ENCODE measurements around the gene CD52. TPM values are rescaled to one million over a fixed set of nuclear protein-coding genes. Genes with fewer than 3 reads are reported as not detected.

CD52 gene
- total RNA-seq, 1 donor from 2014 or later = 2.4 TPM

DNA sequence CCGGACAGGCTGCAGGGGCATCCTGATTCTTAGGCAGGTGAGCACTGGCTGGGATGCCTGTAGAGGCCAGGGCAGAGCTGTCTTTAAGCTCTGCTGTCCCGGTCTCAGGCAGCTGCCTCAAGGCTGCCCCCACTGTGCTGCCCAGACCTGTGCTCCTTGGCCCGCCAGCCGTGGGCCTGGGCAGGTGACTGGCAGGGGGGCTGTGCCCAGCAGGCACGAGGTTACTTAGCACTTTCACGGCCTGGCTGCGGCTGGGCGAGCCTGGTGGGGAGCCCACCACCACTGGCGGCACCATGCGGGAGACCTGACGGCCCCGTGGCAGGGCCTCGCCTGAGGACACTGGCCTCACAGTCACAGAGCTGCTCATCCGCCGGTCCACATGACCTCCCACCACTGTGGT lies 28.0 kb downstream of the CD52 start:
- no peaks in the 10 kb centered on the region for H3K4me1 ChIP-seq

GRCh38 chr1:26346274-26347033 lies 28.7 kb downstream of the CD52 start:
- TF ChIP-seq, protein P1, sequence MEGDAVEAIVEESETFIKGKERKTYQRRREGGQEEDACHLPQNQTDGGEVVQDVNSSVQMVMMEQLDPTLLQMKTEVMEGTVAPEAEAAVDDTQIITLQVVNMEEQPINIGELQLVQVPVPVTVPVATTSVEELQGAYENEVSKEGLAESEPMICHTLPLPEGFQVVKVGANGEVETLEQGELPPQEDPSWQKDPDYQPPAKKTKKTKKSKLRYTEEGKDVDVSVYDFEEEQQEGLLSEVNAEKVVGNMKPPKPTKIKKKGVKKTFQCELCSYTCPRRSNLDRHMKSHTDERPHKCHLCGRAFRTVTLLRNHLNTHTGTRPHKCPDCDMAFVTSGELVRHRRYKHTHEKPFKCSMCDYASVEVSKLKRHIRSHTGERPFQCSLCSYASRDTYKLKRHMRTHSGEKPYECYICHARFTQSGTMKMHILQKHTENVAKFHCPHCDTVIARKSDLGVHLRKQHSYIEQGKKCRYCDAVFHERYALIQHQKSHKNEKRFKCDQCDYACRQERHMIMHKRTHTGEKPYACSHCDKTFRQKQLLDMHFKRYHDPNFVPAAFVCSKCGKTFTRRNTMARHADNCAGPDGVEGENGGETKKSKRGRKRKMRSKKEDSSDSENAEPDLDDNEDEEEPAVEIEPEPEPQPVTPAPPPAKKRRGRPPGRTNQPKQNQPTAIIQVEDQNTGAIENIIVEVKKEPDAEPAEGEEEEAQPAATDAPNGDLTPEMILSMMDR (IDR thresholded peaks at IDR 0.05; ENCODE audit: borderline replicate concordance) = no peak

More for the DNA sequence above, 28.0 kb downstream of the CD52 start:
- no peaks in the 10 kb centered on the region for H3K9me3 ChIP-seq (replicated peaks)
- no peak overlapping the region for H3K4me3 ChIP-seq
- DNase-seq = no peak
- intact Hi-C loops (cut with micrococcal nuclease) = no loop called here
- H3K36me3 ChIP-seq = no peaks in the 10 kb centered on the region
- no peak overlapping the region for H3K27ac ChIP-seq (replicated peaks)
- TF ChIP-seq, protein P1 (IDR thresholded peaks at IDR 0.05; ENCODE audit: borderline replicate concordance) = no peak
- peaks cover 27% of the 10 kb centered on the region for H3K27me3 ChIP-seq (ENCODE audit: low read depth)

DNA sequence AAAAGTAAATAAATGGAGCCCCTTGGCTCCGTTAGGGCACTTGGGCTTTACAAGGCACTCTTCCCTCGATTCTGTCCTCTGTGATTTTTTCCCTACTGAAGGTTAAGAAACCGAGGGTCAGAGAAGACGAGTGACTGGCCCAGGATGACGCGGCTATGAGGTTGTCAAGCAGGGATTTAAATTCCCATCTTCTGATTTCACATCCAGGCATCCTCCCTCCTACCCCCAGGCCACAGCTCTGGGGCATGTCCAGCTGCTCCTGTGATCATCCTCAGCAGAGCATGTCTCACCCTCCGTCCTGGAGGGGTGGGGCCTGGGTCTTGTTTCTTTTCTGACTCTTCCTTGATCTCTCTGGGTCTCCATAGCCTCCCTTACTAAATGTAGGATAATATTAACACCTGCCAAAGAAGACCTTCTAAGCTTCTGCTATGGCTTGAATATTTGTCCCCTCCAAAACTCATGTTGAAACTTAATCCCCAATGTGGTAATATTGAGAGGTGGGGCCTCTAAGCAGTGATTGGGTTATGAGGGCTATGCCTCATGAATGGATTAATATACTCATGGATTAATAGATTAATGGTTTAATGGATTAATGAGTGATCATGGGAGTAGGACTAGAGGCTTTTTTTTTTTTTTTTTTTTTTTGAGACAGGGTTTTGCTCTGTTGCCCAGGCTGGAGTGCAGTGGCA lies 31.6 kb downstream of the CD52 start:
- Histone ChIP-seq H3K27ac (replicated peaks) (no peak overlapping the region), H3K36me3 (no peaks in the 10 kb centered on the region), H3K9me3 (replicated peaks) (no peaks in the 10 kb centered on the region), H3K27me3 (ENCODE audit: low read depth) (peaks cover 10% of the 10 kb centered on the region), H3K4me3 (no peak overlapping the region), H3K4me1 (peaks cover 7% of the 10 kb centered on the region)
- intact Hi-C loops (cut with micrococcal nuclease) = no loop called here
- DNase-seq = no peak
- TF ChIP-seq, protein P1 (IDR thresholded peaks at IDR 0.05; ENCODE audit: borderline replicate concordance) = no peak

More at GRCh38 chr1:26346274-26347033, 28.7 kb downstream of the CD52 start:
- H3K27ac ChIP-seq (replicated peaks) = no peak overlapping the region
- H3K27me3 ChIP-seq (ENCODE audit: low read depth) = peaks cover 27% of the 10 kb centered on the region
- no peaks in the 10 kb centered on the region for H3K36me3 ChIP-seq
- peaks cover 4% of the 10 kb centered on the region for H3K4me1 ChIP-seq
- no peaks in the 10 kb centered on the region for H3K9me3 ChIP-seq (replicated peaks)
- H3K4me3 ChIP-seq = no peak overlapping the region
- no peak for DNase-seq
- intact Hi-C loops (cut with micrococcal nuclease) = no loop called here

- intact Hi-C loops (cut with micrococcal nuclease) = no loop called here
These were observed 32.1 kb downstream of the CD52 start for GRCh38 chr1:26349877-26350244.

DNA sequence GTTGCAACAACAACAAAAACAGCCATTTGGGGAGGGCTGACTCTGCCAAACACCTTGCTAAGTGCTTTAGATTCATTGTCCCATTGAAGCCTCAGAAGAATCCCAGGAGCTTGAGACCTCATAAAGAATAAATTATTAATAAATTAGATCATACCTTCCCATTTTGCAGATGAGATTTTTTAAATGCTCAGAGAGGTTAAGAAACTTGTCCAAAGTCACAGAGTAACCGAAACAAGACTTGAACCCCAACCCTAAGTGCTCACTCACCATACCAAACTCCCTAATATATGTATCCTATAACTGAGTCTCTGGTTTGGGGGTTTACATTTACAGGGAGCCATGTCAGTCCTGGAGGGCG lies 32.6 kb downstream of the CD52 start:
- TF ChIP-seq, protein P1 (IDR thresholded peaks at IDR 0.05; ENCODE audit: borderline replicate concordance) = no peak
- Histone ChIP-seq H3K27ac (replicated peaks) (no peak overlapping the region), H3K36me3 (no peaks in the 10 kb centered on the region), H3K4me1 (peaks cover 7% of the 10 kb centered on the region), H3K27me3 (ENCODE audit: low read depth) (peaks cover 16% of the 10 kb centered on the region), H3K9me3 (replicated peaks) (no peaks in the 10 kb centered on the region), H3K4me3 (no peak overlapping the region)
- no peak for DNase-seq
- intact Hi-C loops (cut with micrococcal nuclease) = no loop called here

More at GRCh38 chr1:26349877-26350244, 32.1 kb downstream of the CD52 start:
- H3K9me3 ChIP-seq (replicated peaks) = no peaks in the 10 kb centered on the region
- peaks cover 7% of the 10 kb centered on the region for H3K4me1 ChIP-seq
- peaks cover 11% of the 10 kb centered on the region for H3K27me3 ChIP-seq (ENCODE audit: low read depth)
- TF ChIP-seq, protein P1 (IDR thresholded peaks at IDR 0.05; ENCODE audit: borderline replicate concordance) = no peak
- DNase-seq = no peak
- H3K4me3 ChIP-seq = no peak overlapping the region
- H3K36me3 ChIP-seq = no peaks in the 10 kb centered on the region
- no peak overlapping the region for H3K27ac ChIP-seq (replicated peaks)
